ENCODE data around the gene FITM1. TPM values are rescaled to one million over a fixed set of nuclear protein-coding genes. Genes with fewer than 3 reads are reported as not detected.

The FITM1 gene
- total RNA-seq, 1 donor from 2014 or later = 0.41 TPM

GRCh38 chr14:24155100-24155499, 24.6 kb downstream of the FITM1 start:
- no peak for DNase-seq (ENCODE audit: low spot score in 2 of 2)
- no peak for FAIRE-seq

GRCh38 chr14:24156840-24157239, 26.4 kb downstream of the FITM1 start:
- DNase-seq (ENCODE audit: low spot score in 2 of 2) = no peak
- no peak for FAIRE-seq

- DNase-seq (ENCODE audit: low spot score in 2 of 2) = no peak
- FAIRE-seq = no peak
Observed at GRCh38 chr14:24157331-24157730, 26.9 kb downstream of the FITM1 start.

- FAIRE-seq = no peak
Observed at GRCh38 chr14:24159777-24160498, 29.5 kb downstream of the FITM1 start.

DNA sequence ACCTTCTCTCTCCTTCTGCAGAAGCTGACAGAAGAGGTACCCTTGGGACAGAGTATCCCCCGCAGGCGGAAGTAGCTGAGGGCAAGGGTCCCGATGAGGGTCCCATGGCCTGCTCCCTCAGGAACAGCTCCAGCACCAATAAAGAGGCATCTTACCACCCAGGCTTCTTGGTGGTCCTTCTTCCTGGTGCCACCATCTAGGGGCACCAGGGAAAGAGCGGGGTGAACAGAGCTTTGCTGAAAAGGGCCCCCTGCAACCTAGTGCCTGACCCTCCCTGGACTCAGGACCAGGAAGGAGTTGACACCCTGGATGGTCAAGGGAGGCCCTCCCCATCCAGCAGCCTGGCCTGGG, 30.0 kb downstream of the FITM1 start:
- FAIRE-seq (no peak), DNase-seq (ENCODE audit: low spot score in 2 of 2) (no peak)

More at GRCh38 chr14:24159777-24160498, 29.5 kb downstream of the FITM1 start:
- no peak for DNase-seq (ENCODE audit: low spot score in 2 of 2)

GRCh38 chr14:24160850-24161804, 30.7 kb downstream of the FITM1 start, which contains the start of gene IRF9:
IRF9 (plus strand) TSS chr14:24161265; CDS start chr14:24162145, 880 bp downstream.
- FAIRE-seq = no peak

GRCh38 chr14:24162093-24162492, 31.6 kb downstream of the FITM1 start:
- no peak for FAIRE-seq

More at GRCh38 chr14:24160850-24161804, 30.7 kb downstream of the FITM1 start, which contains the start of gene IRF9:
- DNase-seq (ENCODE audit: low spot score in 2 of 2) = peak; percentile 91 to 97

DNA sequence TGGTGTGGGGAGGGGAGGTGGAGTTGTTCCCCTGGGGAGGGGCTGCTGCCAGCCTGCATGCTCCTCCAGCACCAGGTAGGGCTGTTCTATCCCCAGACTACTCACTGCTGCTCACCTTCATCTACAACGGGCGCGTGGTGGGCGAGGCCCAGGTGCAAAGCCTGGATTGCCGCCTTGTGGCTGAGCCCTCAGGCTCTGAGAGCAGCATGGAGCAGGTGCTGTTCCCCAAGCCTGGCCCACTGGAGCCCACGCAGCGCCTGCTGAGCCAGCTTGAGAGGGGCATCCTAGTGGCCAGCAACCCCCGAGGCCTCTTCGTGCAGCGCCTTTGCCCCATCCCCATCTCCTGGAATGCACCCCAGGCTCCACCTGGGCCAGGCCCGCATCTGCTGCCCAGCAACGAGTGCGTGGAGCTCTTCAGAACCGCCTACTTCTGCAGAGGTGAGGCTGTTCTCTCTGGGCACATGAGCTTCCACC, 34.1 kb downstream of the FITM1 start:
- FAIRE-seq (no peak), DNase-seq (ENCODE audit: low spot score in 2 of 2) (no peak)

More at GRCh38 chr14:24162093-24162492, 31.6 kb downstream of the FITM1 start:
- DNase-seq (ENCODE audit: low spot score in 2 of 2) = peak in 1 of 2 donors; percentile 38

GRCh38 chr14:24165785-24166184, 35.3 kb downstream of the FITM1 start:
- FAIRE-seq (no peak), DNase-seq (ENCODE audit: low spot score in 2 of 2) (no peak)

- no peak for FAIRE-seq
- DNase-seq (ENCODE audit: low spot score in 2 of 2) = no peak
Observed at GRCh38 chr14:24167469-24168114, 37.1 kb downstream of the FITM1 start.

GRCh38 chr14:24171422-24172260, 41.2 kb downstream of the FITM1 start, which contains the start of gene REC8:
REC8 (plus strand) TSS chr14:24172080; CDS start chr14:24172553, 473 bp downstream.
- FAIRE-seq (no peak), DNase-seq (ENCODE audit: low spot score in 2 of 2) (peak; percentile 80 to 93)

- no peak for FAIRE-seq
- DNase-seq (ENCODE audit: low spot score in 2 of 2) = no peak
Observed at GRCh38 chr14:24172261-24172860, 41.9 kb downstream of the FITM1 start.

- FAIRE-seq = no peak
- DNase-seq (ENCODE audit: low spot score in 2 of 2) = no peak
Observed at GRCh38 chr14:24172871-24173281, 42.4 kb downstream of the FITM1 start.

- DNase-seq (ENCODE audit: low spot score in 2 of 2) (no peak), FAIRE-seq (no peak)
Observed at GRCh38 chr14:24176599-24176998, 46.1 kb downstream of the FITM1 start.

DNA sequence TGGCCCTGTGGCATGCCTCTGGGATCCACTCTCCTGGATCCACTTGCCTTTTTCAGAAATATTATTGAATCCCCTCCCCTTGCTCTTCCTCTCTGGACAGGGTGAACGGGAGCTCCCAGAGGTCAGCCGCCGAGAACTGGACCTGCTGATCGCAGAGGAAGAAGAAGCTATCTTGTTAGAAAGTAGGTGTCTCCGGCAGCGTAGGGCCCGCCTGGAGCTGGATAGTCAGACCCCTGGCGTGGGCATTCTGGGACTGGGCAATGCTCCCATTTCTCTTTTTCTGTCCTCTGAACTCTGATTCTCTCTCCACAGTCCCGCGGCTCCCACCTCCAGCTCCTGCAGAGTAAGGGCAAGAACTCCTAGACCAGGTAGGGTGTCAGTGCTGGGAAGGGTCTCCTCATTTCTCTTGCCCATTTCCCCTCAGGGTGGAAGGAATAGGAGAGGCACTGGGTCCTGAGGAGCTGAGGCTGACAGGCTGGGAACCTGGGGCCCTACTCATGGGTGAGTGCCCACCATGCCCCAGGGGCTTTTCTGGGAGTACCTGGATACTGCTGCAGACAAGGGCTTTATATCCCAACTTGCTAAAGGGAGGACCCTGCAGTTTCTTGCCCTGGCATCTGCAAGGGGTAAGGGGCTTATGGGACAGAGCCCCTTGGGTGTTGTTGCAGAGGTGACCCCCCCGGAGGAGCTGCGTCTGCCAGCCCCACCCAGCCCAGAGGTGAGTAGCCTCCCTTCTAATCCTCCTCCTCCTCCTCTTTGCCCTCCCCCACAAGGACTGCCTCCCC, 46.8 kb downstream of the FITM1 start:
- no peak for DNase-seq (ENCODE audit: low spot score in 2 of 2)
- FAIRE-seq = no peak

DNA sequence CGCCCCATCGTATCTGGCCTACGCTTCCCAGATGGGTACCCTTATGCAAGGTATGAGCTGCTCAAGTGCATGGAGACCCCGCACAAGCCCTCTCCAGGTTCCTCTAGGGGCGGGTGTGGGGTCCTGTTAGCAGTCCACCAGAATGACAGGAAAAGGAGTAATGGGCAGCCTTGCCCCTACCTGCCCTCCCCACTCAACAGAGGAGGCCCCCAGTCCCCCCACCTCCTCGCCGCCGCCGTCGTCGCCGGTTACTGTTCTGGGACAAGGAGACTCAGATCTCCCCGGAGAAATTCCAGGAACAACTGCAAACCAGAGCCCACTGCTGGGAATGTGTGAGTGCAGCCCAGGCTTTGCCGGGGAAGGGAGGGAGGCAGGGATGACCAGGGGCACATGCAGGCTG, 47.4 kb downstream of the FITM1 start:
- DNase-seq (ENCODE audit: low spot score in 2 of 2) (no peak), FAIRE-seq (no peak)

- DNase-seq (ENCODE audit: low spot score in 2 of 2) = no peak
- FAIRE-seq = no peak
Observed at GRCh38 chr14:24178399-24179178, 48.1 kb downstream of the FITM1 start.

Data from frontal cortex (tissue), 4 donors.